ENCODE measurements around the gene MAP3K13.

DNA sequence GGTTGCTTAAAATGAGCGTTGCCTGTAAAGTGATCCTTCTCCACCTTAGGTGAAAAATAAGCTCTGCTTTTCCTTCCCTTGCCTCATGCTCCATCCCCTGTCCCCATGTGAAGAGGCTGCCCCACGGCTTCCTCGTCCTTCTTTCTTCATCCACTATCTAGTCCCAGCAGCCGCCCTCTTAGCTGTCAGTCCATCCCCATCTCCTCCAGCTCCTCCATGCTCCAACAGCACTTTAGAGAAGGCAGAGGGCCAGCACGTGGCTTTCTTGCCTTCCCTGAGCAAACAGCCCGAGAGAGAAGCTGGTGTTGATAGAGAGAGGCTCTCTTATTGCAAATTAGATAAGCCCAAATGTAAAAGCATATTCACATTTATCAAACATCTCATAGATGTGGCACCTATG, 144.9 kb downstream of the MAP3K13 start:
- TF ChIP-seq, protein P1, sequence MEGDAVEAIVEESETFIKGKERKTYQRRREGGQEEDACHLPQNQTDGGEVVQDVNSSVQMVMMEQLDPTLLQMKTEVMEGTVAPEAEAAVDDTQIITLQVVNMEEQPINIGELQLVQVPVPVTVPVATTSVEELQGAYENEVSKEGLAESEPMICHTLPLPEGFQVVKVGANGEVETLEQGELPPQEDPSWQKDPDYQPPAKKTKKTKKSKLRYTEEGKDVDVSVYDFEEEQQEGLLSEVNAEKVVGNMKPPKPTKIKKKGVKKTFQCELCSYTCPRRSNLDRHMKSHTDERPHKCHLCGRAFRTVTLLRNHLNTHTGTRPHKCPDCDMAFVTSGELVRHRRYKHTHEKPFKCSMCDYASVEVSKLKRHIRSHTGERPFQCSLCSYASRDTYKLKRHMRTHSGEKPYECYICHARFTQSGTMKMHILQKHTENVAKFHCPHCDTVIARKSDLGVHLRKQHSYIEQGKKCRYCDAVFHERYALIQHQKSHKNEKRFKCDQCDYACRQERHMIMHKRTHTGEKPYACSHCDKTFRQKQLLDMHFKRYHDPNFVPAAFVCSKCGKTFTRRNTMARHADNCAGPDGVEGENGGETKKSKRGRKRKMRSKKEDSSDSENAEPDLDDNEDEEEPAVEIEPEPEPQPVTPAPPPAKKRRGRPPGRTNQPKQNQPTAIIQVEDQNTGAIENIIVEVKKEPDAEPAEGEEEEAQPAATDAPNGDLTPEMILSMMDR (IDR thresholded peaks at IDR 0.05) = no peak
- no peak for TF ChIP-seq POLR2A (IDR thresholded peaks at IDR 0.05)

Measured in testis (tissue), 2 donors.